SK-N-SH (cell line): ENCODE results near the gene HMBS. TPM values are rescaled to one million over a fixed set of nuclear protein-coding genes. Genes with fewer than 3 reads are reported as not detected.

Source experiments
- polyA plus RNA-seq, 3 experiments: library from polyadenylated mRNA; depleted of rRNA; stranded (reverse); fragments of >200 nt; gene quantifications; 2 replicates each; pipeline ENCODE4 v1.2.3, GENCODE V29; 2012

Gene HMBS
- polyA plus RNA-seq, 1 of the 3 experiments (the other 2 are of a cell fraction): 69.4 TPM

Other genes starting within 250 kb of the HMBS start
- gene CXCR5, start 201.0 kb upstream of the HMBS start, polyA plus RNA-seq (2012; rRNA removed): 0.02 TPM in 1 of 2 replicates, not detected in the other
- gene BCL9L, start 159.0 kb upstream of the HMBS start, polyA plus RNA-seq (2012; rRNA removed): 4.5 and 12.1 TPM in 2 replicates
- gene UPK2, start 128.6 kb upstream of the HMBS start, polyA plus RNA-seq (2012; rRNA removed): 0.15 and 0.21 TPM in 2 replicates
- not detected in 2 replicates for gene FOXR1, start 113.1 kb upstream of the HMBS start, polyA plus RNA-seq (2012; rRNA removed)
- gene CENATAC, start 86.7 kb upstream of the HMBS start, polyA plus RNA-seq (2012; rRNA removed): 16.0 and 19.8 TPM in 2 replicates
- gene RPS25, start 66.5 kb upstream of the HMBS start, polyA plus RNA-seq (2012; rRNA removed): 2,335 and 2,688 TPM in 2 replicates
- gene TRAPPC4, start 66.1 kb upstream of the HMBS start, polyA plus RNA-seq (2012; rRNA removed): 299 and 368 TPM in 2 replicates
- 21.8 and 22.1 TPM in 2 replicates for gene SLC37A4, start 54.0 kb upstream of the HMBS start, polyA plus RNA-seq (2012; rRNA removed)
- 90.8 and 105 TPM in 2 replicates for gene HYOU1, start 27.7 kb upstream of the HMBS start, polyA plus RNA-seq (2012; rRNA removed)
- 13.8 and 14.8 TPM in 2 replicates for gene VPS11, start 17.1 kb upstream of the HMBS start, polyA plus RNA-seq (2012; rRNA removed)
- 99.5 and 128 TPM in 2 replicates for gene DPAGT1, start 17.0 kb downstream of the HMBS start, polyA plus RNA-seq (2012; rRNA removed)
- gene C2CD2L, start 22.5 kb downstream of the HMBS start, polyA plus RNA-seq (2012; rRNA removed): 7.6 and 8.6 TPM in 2 replicates
- 21.8 and 36.1 TPM in 2 replicates for gene HINFP, start 36.7 kb downstream of the HMBS start, polyA plus RNA-seq (2012; rRNA removed)
- 0.50 and 0.72 TPM in 2 replicates for gene ABCG4, start 64.2 kb downstream of the HMBS start, polyA plus RNA-seq (2012; rRNA removed)
- 13.7 and 13.8 TPM in 2 replicates for gene NLRX1, start 83.8 kb downstream of the HMBS start, polyA plus RNA-seq (2012; rRNA removed)
- not detected in 2 replicates for gene NHERF4, start 100.6 kb downstream of the HMBS start, polyA plus RNA-seq (2012; rRNA removed)
- 9.5 and 10.4 TPM in 2 replicates for gene CBL, start 121.5 kb downstream of the HMBS start, polyA plus RNA-seq (2012; rRNA removed)
- gene MCAM, start 232.2 kb downstream of the HMBS start, polyA plus RNA-seq (2012; rRNA removed): 22.8 and 28.4 TPM in 2 replicates
- 26.6 and 31.9 TPM in 2 replicates for gene RNF26, start 249.6 kb downstream of the HMBS start, polyA plus RNA-seq (2012; rRNA removed)